HG03521 (cell line): ENCODE results near the gene DNAH17.

Experiments
- ATAC-seq: cut with Tn5 transposase; IDR thresholded peaks from one replicate; pipeline ENCODE4 v1.9.1; 2021; ENCODE audit warnings: mild to moderate bottlenecking, moderate library complexity; ENCODE audit not compliant: unreplicated experiment

Gene DNAH17

DNA sequence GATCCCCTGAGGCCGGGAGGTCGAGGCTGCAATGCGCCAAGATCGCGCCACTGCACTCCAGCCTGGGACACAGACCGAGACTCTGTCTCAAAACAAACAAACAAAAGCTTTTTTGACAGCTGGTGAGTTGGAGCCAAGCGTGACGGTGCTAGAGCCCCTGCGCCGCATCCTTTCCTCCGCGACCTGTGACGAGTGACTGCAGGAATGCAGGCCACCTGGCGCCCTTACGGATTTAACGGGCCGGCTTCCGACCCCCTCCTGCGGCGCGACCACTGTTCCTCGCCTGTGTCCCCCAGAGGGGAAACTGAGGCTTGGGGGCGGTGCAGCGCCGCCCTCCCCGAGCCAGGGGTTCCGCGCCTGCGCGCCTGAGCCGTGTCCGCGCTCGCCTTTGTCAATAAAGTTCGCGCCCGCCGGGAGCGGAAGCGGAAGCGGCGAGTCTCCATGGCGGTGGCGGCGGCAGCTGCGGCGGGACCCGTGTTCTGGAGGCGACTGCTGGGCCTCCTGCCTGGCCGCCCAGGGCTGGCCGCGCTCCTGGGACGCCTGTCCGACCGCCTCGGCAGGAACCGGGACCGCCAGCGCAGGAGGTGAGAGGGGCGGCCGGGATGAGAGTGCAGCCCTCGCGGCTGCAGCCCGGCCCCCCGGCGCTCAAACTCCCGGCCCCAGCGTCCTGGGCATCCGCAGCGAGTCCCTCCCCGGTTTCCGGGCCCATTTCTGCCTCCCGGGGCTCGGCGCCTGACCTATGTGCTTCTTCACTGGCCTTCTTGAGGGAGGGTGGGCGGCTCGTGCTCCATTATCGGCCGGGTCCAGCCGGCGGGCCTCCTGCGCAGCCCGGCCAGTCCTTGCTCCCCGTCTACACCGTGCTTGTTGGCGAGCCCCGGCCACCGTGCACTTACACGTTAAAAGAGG lies 198.7 kb downstream of the DNAH17 start, which contains the start of gene PGS1:
PGS1 (plus strand) TSS at position 425 of the 906 bp plus-strand sequence; CDS start at position 442, 17 bp downstream.
- ATAC-seq = peak; percentile 52

DNA sequence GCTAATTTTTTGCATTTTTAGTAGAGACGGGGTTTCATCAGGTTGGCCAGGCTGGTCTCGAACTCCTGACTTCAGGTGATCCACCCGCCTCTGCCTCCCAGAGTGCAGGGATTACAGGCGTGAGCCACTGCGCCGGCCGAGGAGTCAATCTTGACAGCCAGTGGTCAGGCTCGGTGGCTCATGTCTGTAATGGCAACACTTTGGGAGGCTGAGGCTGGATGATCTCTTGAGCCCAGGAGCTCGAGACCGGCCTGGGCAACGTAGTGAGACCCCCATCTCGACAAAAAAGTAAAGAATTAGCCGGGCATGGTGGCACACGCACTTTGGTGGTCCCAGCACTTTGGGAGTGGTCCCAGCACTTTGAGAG lies 199.4 kb downstream of the DNAH17 start:
- ATAC-seq = no peak

DNA sequence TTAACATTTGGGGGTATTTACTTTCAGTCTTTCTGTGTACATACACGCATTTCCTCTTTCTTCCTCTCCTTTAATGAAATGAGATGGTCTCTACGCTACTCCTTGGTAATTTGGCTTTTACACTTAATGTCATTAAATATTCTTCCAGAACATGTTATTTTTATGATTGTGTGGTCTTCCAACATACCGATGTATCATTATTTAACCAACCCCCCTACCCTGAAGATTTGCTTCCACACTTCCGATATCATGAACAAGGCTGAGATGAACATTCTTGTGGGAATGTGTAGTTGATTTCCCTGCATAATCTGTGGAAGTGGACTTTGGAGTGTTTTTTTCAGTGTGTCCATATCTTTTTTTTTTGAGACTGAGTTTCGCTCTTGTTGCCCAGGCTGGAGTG lies 201.0 kb downstream of the DNAH17 start:
- no peak for ATAC-seq

DNA sequence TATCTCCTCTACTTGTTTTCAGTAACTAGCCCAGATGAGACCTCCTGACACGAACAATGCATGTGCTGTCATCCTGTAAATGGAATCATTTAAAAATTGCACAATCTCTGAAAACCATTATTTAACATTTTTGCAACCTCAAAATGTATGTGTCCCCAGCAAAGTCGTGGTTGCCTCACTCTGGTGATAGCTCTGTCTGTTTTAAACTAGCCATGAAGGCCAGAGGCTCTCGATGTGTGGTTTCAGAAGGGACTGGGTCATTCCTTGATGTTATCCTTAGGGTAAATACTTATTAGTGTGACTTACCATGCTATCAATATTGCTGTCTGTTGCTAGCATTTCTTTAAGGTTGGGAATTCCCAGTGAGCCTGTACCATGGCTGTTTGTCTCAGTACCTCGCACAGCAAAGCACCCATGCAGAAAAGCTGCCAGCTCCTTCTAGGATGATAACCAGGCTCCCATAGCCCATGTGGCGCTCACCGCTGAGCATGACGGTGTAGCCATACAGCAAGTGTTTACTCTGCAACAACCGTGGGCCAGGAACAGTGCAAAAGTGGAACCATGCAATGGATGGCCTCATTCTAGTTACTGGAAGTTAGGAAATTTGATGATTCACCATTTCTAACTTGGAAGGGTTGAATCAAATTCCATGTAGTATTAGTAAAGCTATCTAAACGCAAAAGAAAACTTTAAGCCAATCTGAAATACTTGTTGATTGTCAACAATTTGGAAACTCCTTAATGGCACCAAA lies 201.6 kb downstream of the DNAH17 start:
- ATAC-seq = no peak

DNA sequence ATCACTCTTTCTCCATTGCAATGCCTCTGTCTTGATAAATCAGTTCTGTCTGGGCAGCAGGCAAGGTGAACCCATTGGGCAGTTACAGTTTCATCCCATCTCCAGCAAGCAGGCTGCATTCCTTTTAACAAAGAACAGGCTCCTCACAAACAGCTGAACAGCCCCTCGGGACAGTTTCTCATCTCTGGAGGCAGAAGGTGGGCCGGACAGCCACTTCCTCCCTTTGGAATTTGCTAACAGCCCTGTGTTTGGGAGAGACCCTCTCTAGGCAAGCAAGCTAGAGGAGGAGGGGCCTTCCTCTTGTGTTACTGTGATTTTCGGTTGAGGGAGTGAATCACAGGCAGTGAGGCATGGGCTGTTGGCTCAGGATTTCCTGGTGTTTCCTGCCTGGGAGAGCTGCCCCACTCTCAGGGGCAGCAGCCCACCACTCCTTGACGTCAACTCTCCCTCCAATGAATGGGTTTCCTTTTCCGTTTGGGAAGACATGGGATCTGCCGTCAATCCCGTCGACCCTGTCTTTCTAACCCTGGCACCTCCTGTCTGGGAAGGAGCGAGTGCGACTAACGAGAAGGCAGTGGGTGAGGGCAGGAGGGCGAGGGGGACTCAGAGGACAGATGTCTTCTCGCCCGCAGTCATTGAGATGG lies 202.4 kb downstream of the DNAH17 start:
- ATAC-seq = no peak

DNA sequence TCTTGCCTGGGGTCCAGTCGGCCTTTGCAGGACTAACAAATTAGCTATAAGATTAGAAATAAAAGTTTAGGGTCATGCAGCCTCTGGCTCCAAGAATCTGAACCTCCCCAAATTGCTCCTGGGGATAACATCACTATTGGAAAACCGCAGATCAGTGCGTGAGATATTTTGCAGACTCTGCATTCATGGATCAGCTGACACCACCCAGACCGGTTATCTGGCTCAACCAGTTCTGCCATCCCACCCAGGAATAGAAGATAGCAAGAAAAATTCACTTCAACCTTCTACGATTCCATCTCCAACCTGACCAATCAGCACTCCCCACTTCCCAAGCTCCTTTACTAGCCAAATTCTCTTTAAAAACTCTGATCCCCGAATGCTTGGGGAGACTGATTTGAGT lies 203.0 kb downstream of the DNAH17 start:
- no peak for ATAC-seq
